HG02938 (cell line): Measurements from ENCODE around the gene ZNF837.

Experiments used
- ATAC-seq: cut with Tn5 transposase; IDR thresholded peaks from one replicate; pipeline ENCODE4 v1.9.1; 2021; ENCODE audit warnings: mild to moderate bottlenecking, moderate library complexity; ENCODE audit not compliant: unreplicated experiment

The ZNF837 gene

GRCh38 chr19:58325311-58326022 lies 55.4 kb downstream of the ZNF837 start:
- ATAC-seq, result no peak

- ATAC-seq, result no peak
These were observed 61.6 kb downstream of the ZNF837 start for GRCh38 chr19:58319241-58319640.

- ATAC-seq, result no peak
These were observed 62.5 kb downstream of the ZNF837 start for GRCh38 chr19:58318297-58318696.
